Ovary (tissue), 9 donors: ENCODE results near the gene PYGB. TPM values are rescaled to one million over a fixed set of nuclear protein-coding genes. Genes with fewer than 3 reads are reported as not detected.

Experiments
- DNase-seq, 5 donors: peaks; one replicate each; pipeline ENCODE4 v3.0.0-alpha.2; 2019 to 2020
- H3K27ac ChIP-seq, 2 donors: fragments of 200-600 bp; one replicate each; pipeline versions ENCODE4 v1.5.1 to v1.8.0; 2019 to 2022
- H3K27me3 ChIP-seq: fragments of 200-600 bp; one replicate; pipeline ENCODE4 v1.8.0; 2022
- H3K36me3 ChIP-seq: fragments of 200-600 bp; sonication (generic); one replicate; pipeline ENCODE4 v1.5.1; 2019
- H3K4me1 ChIP-seq: one replicate; pipeline ENCODE4 v1.8.1; 2013; ENCODE audit warnings: mild to moderate bottlenecking, moderate library complexity; ENCODE audit not compliant: insufficient read depth
- H3K4me3 ChIP-seq: fragments of 200-600 bp; sonication (generic); one replicate; pipeline ENCODE4 v1.5.1; 2017
- H3K9me3 ChIP-seq, 2 donors: fragments of 200-600 bp in 1 of 2; sonication (generic) in 1 of 2; one replicate each; pipeline versions ENCODE4 v1.5.1 to v1.8.1; 2013 to 2019; ENCODE audit warnings: mild to moderate bottlenecking in 1 of 2, moderate library complexity in 1 of 2
- CTCF ChIP-seq, 3 donors: fragments of 450-650 bp in 2 of 3; fragments of 200-600 bp in 1 of 3; IDR thresholded peaks; one replicate each; pipeline versions ENCODE4 v1.5.1 to v1.8.0; 2016 to 2022; ENCODE audit warnings: antibody characterized with exemption in 3 of 3, mild to moderate bottlenecking in 1 of 3
- EP300 ChIP-seq: sonication (generic); formaldehyde crosslinking; IDR thresholded peaks from one replicate; pipeline ENCODE4 v1.6.1; 2017; ENCODE audit warnings: antibody characterized with exemption
- POLR2A ChIP-seq: fragments of 450-650 bp; IDR thresholded peaks from one replicate; pipeline ENCODE4 v1.6.1; 2017; ENCODE audit warnings: antibody characterized with exemption, mild to moderate bottlenecking, moderate library complexity
- WGBS, 3 donors: extraction: QIAGEN DNeasy Blood & Tissue Kit in 1 of 3; methylation state at CpG; one replicate each; pipeline versions ENCODE4 v1.1.5 to v1.1.7; 2013 to 2017; 5-methylcytosine and 5-hydroxymethylcytosine counted together
- intact Hi-C, 4 donors: fragments of 100-400 bp; cut with DNase I; formaldehyde crosslinking; loops; one replicate each; pipeline versions ENCODE4 v1.11.0 to v1.15.1; 2022 to 2023
- polyA plus RNA-seq, 2 donors: library from polyadenylated mRNA; stranded (reverse); fragments of 200-250 nt in 1 of 2; fragments of 350-450 nt in 1 of 2; fragmentation: Illumina TruSeq in 1 of 2; extraction: RNeasy Lipid Tissue Mini Kit (QIAGEN cat#74804) in 1 of 2; gene quantifications; one replicate each; pipeline ENCODE4 v1.2.3, GENCODE V29; 2013 to 2014
- total RNA-seq, 7 donors: library from RNA; depleted of rRNA in 2 of 7; stranded (reverse); fragments of >200 nt in 2 of 7; fragmentation: NEBNext Ultra II Directional in 3 of 7; extraction: Animal tissue kit (Norgen Biotek cat#: 25700) in 3 of 7; gene quantifications; one replicate each; pipeline versions ENCODE4 v1.1.0 to v1.2.4, GENCODE V29; 2016 to 2023
- donor health status: DM: no; HTN: no; CAD: no; lungs with moderate emphysema.
- donor health status: DM: no; HTN: no; CAD: no.
- donor health status: Bipolar disorder and iron deficiency.
- donor health status: DM: yes; HTN: yes; CAD: no.
- donor health status: DM: no; HTN: no; CAD: no.
- donor health status: DM: yes; HTN: yes; CAD: no.

The PYGB gene
- total and polyA plus RNA-seq, 9 donors, result 23.1 to 54.2 (median 38.3) TPM

GRCh38 chr20:25252230-25252651 is 4.4 kb downstream of the PYGB start:
- Histone ChIP-seq H3K27ac (no peak overlapping the region), H3K27me3 (no peaks in the 10 kb centered on the region), H3K4me3 (no peak overlapping the region), H3K4me1 (peaks cover 4% of the 10 kb centered on the region), H3K36me3 (no peaks in the 10 kb centered on the region), H3K9me3 (no peaks in the 10 kb centered on the region)
- 78 to 86% (median 83%) methylated on average over 6 of the region's 6 CpGs for WGBS, 3 donors
- intact Hi-C loops, result no loop called here
- DNase-seq, result no peak
- TF ChIP-seq EP300, result no peak
- TF ChIP-seq CTCF (IDR thresholded peaks at IDR 0.05), result no peak
- TF ChIP-seq POLR2A, result no peak

GRCh38 chr20:25252686-25253421 is 5.0 kb downstream of the PYGB start:
- Histone ChIP-seq H3K4me1 (peaks cover 4% of the 10 kb centered on the region), H3K4me3 (no peak overlapping the region), H3K36me3 (no peaks in the 10 kb centered on the region), H3K9me3 (no peaks in the 10 kb centered on the region), H3K27me3 (no peaks in the 10 kb centered on the region), H3K27ac (no peak overlapping the region)
- WGBS, 3 donors, result 77 to 95% (median 87%) methylated on average over 6 of the region's 6 CpGs
- intact Hi-C loops, result no loop called here
- no peak for DNase-seq
- TF ChIP-seq POLR2A (no peak), EP300 (no peak), CTCF (IDR thresholded peaks at IDR 0.05) (no peak)

- DNase-seq, result no peak
Measured at GRCh38 chr20:25253606-25254275, 5.9 kb downstream of the PYGB start.

GRCh38 chr20:25254571-25254970 is 6.7 kb downstream of the PYGB start:
- H3K27me3 ChIP-seq, result no peaks in the 10 kb centered on the region
- DNase-seq, result no peak
- H3K36me3 ChIP-seq, result no peaks in the 10 kb centered on the region
- no peak overlapping the region for H3K27ac ChIP-seq
- peaks cover 4% of the 10 kb centered on the region for H3K4me1 ChIP-seq
- WGBS, 3 donors, result 70 to 74% (median 71%) methylated on average over 5 of the region's 5 CpGs
- no peak for TF ChIP-seq CTCF (IDR thresholded peaks at IDR 0.05)
- no peak for TF ChIP-seq EP300
- TF ChIP-seq POLR2A, result no peak
- H3K9me3 ChIP-seq, result no peaks in the 10 kb centered on the region
- intact Hi-C loops, result no loop called here
- no peak overlapping the region for H3K4me3 ChIP-seq

More at GRCh38 chr20:25253606-25254275, 5.9 kb downstream of the PYGB start:
- intact Hi-C loops, result no loop called here
- no peaks in the 10 kb centered on the region for H3K9me3 ChIP-seq
- 86 to 91% (median 89%) methylated on average over 11 of the region's 11 CpGs for WGBS, 3 donors
- no peaks in the 10 kb centered on the region for H3K27me3 ChIP-seq
- no peaks in the 10 kb centered on the region for H3K36me3 ChIP-seq
- H3K27ac ChIP-seq, result no peak overlapping the region
- TF ChIP-seq CTCF (IDR thresholded peaks at IDR 0.05), result no peak
- TF ChIP-seq POLR2A, result no peak
- no peak for TF ChIP-seq EP300
- H3K4me3 ChIP-seq, result no peak overlapping the region
- H3K4me1 ChIP-seq, result peaks cover 4% of the 10 kb centered on the region
